ENCODE data around the gene CYSTM1.

Gene CYSTM1

DNA sequence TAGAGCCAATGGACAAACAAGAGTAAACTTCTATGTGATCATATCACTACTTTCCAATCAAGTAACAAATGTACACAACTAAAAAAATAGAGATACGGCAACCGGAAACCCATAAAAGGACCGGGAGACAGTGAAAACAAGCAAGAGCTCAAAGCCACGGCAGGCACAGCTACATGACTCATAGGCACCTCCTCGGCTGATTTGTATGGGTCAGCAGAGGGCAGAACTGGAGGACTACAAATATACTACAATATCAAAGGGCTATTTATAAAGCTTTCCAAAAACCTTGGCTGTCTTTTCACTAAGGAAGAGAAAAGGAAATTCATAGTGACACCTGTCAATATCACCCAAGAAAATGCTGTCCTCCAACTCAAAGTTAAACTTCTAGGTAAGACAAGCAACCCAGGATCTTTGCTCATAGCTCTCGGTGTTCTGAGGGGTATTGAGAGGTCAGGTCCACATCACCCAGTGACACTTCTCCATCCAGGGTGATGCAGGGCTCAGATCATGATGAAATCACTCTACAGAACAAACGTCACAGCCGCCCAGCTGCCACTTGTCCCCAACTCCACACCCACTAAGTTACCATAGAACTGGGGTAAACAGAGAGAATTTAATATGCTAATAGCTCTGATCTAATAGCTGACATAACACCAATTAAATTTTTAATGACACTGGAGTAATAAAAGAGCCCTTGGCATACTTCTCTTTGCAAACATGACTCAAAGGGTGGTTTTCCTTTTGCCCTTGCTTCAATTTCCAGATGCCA, 86.6 kb downstream of the CYSTM1 start:
- DNase-seq: peak; percentile 20

DNA sequence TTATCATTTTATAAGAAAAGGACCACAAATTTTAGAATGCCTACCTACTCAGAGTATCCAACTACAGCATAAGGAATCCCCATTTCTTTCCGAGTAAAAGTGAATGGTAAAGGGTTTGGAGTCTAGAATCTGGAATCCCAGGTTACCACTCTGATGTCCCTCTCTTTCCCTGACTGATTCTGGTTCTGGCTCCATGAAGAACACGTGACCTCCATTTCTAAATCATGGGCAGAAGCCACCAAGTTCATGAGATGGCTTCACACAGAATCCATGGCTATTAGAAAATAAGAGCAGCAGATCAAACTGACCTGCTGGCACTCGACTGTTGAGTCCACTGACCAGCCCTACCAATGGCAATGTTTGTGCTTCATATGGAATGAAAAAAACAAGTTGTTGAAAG, 87.2 kb downstream of the CYSTM1 start:
- DNase-seq: no peak

DNA sequence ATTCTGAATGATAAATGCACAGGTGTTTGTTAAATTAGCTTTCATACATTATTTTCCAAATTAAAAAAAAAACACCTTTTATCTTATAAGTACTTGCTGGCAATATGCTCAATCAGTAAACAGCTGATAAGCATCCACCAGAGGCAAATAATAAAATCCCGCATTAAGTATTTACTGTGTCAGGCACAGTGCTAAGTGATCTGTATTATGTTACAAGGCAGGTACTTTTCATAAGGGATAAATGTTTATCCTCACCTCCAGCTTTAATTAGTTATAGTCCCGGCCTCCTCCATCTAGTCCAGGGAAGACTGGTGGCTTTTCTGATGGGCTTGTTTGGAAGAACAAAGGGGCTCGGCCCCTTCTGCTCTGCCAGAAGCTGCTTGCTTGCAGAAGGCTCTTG, 87.9 kb downstream of the CYSTM1 start:
- DNase-seq: peak; percentile 6

- no peak for DNase-seq
Observed at GRCh38 chr5:140265845-140266244, 90.9 kb downstream of the CYSTM1 start.

DNA sequence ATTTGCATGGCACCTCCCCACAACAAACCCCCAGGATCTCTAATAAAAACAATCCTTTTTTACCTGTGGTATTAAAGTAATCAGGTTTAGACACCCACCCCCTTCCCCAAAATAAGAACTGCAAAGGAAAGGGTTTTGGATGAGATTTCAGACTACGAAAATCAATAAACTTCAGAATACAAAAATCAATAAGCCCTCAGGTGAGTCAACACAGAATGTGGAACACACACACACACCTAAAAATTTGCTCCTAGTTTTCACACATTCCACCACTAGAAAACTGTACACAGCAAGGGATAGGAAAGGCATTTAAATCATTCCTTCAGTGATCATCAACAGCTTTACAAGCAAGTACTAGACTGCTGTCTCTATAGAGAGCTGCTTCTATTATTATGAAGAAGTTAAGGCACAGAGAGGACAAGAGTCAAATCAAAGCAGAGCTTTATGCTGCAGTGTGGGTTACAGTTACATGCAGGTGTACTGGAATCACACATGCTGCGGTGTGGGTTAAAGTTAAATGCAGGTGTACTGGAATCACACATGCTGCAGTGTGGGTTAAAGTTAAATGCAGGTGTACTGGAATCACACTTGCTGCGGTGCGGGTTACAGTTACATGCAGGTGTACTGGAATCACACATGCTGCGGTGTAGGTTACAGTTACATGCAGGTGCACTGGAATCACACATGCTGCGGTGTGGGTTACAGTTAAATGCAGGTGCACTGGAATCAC, 91.6 kb downstream of the CYSTM1 start:
- DNase-seq: no peak

DNA sequence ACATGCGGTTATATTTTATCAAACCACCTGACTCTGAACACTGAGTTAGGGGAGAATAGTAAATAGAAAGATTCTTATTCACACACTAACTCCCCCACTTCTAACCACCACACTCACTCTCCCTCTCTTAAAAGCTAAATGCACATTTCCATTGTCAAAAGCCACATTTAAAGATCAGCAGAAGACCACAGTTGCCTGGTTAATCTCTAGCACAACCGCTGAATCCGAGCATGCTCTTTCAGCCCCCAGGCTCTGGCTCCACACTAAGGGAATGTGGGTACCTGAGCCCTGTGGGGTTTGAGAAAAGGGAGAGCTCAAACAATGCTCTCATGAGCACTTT, 92.2 kb downstream of the CYSTM1 start:
- DNase-seq: no peak

GRCh38 chr5:140267559-140268018, 92.6 kb downstream of the CYSTM1 start:
- DNase-seq: no peak

DNA sequence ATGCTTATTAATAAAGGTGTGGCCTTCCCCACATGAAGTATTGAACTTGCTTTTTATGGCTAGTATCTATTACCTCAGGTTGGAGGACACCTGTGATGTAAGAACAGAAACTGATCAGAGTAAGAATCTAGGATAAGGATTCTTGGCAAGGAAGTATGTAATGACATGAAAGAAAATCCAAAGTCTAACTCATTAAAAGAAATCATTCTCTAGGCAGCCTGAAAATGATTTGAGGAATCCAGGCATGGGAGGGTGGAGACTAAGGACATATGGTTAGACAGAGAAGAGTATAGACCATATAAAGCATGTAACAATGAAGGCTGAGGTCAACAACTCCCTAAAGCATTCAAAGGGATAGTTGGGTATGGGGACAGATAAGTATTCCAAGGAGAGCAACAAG, 95.0 kb downstream of the CYSTM1 start:
- DNase-seq: no peak

GRCh38 chr5:140273401-140273877, 98.5 kb downstream of the CYSTM1 start:
- no peak for DNase-seq

GRCh38 chr5:140275837-140276236, 100.8 kb downstream of the CYSTM1 start:
- DNase-seq: no peak

DNA sequence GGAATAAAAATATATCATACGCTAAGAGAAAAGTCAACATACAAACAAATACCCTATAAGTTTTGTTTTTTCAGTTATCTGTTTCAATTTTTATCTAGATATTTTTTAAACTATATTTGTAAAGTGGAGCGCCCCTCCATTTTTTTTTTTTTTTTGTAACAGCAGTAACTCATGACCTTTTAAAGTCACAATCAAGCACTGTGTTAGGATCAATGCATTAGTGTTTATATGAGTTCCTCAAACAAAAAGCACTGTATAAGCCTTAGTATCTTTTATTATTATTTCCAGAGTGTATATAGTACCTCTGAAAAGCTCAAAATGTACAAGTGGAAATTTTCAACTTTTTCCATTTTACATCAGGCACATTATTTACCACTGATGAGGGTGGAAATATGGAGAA, 107.3 kb downstream of the CYSTM1 start:
- DNase-seq: no peak

DNA sequence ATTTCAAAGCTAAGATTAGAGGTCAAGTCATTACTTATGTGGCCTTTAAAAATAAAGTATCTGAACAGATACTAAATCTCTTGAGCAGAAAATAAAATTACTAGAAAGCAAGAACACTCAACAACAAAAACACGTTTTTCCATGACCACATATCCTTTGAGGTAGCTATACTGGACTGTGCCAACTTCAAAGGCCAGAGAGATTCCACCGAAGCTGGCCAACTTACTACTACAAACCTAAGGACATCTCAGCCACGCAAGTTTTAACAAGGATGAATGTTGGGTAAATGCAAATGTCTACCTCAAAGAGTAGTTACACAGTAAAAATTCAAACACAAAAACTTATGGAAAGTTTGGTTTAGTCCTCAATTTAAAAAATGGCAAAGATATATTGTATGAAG, 109.0 kb downstream of the CYSTM1 start:
- no peak for DNase-seq

GRCh38 chr5:140286424-140286823, 111.4 kb downstream of the CYSTM1 start:
- DNase-seq: no peak

DNA sequence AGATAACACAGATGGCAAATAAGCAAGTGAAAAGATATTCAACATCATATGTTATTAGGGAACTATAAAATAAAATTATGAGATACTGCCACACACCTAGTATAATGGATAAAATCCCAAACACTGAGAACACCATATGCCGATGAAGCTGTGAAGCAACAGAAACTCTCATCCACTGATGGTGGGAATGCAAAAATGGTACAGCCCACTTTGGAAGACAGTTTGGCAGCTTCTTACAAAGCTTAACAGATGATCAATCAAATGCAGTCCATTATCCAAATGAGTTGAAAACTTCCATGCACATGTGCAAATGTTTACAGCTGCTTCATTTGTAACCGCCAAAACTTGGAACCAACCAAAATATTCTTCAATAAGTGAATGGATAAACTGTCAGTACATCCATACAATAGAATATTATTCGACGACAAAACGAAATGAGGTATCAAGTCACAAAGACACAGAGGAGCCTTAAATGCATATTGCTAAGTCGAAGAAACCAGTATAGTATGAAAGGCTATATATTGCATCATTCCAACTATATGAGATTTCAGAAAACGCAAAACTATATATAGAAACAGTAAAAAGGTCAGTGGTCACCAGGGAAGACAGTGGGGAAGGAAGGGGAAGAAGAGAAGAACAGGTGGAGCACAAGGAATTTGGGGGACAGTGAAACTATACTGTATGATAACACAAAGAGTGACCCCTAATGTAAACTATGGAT, 113.0 kb downstream of the CYSTM1 start:
- no peak for DNase-seq

GRCh38 chr5:140292212-140293036, 117.4 kb downstream of the CYSTM1 start:
- no peak for DNase-seq

All from COR-L47 (cell line).